Activated CD8-positive, alpha-beta memory T cell treated with anti-CD3 and anti-CD28 coated beads for 36 hours (primary cell): Measurements from ENCODE around the gene UBE3A. TPM values are rescaled to one million over a fixed set of nuclear protein-coding genes. Genes with fewer than 3 reads are reported as not detected.

ENCODE experiments used
- CTCF ChIA-PET: fragments of 350-600 bp; sonication (Branson Sonifier 250); formaldehyde crosslinking; loops from one replicate; lab custom pipeline; 2021; ENCODE audit warnings: antibody characterized with exemption; lab: Charles Lee
- POLR2A ChIA-PET: fragments of 350-600 bp; sonication (Branson Sonifier 250); formaldehyde crosslinking; loops from one replicate; lab custom pipeline; 2021; ENCODE audit warnings: antibody characterized with exemption; lab: Charles Lee
- total RNA-seq, 2 experiments: library from RNA; stranded (reverse); gene quantifications; one replicate each; pipeline ENCODE4 v1.2.3, GENCODE V29; 2021

The UBE3A gene
- total RNA-seq, 2 experiments from 2014 or later = 115 to 122 TPM

GRCh38 chr15:25445412-25445811 lies 6.6 kb upstream of the UBE3A start:
- ChIA-PET POLR2A (no interaction called here), CTCF (interaction anchor here (0.5 kb wide), 1 partner anchor 417 kb away, joined by 3 read pairs; no protein-coding TSS in a partner anchor)

- CTCF ChIA-PET = no interaction called here
- POLR2A ChIA-PET = no interaction called here
Measured at GRCh38 chr15:25441111-25441510, 2.3 kb upstream of the UBE3A start.

- ChIA-PET CTCF (interaction anchor here (0.7 to 1.1 kb wide), 2 partner anchors 10 to 11 kb away, joined by 3 to 5 read pairs; no protein-coding TSS in a partner anchor), POLR2A (interaction anchor here (0.6 kb wide), 1 partner anchor 94 kb away, joined by 3 read pairs; no protein-coding TSS in a partner anchor)
Measured at GRCh38 chr15:25439369-25439836, 579 bp upstream of the UBE3A start.

GRCh38 chr15:25437777-25438600 lies 835 bp downstream of the UBE3A start:
- CTCF ChIA-PET = interaction anchor here (1.1 kb wide), 1 partner anchor 13 kb away, joined by 3 read pairs; no protein-coding TSS in a partner anchor

GRCh38 chr15:25436707-25437106 lies 2.1 kb downstream of the UBE3A start:
- POLR2A ChIA-PET = interaction anchor here (0.7 kb wide), 1 partner anchor 45 kb away, joined by 4 read pairs; no protein-coding TSS in a partner anchor
- CTCF ChIA-PET = interaction anchor here (3.0 kb wide), 1 partner anchor 19 kb away, joined by 7 read pairs; no protein-coding TSS in a partner anchor

More at GRCh38 chr15:25437777-25438600, 835 bp downstream of the UBE3A start:
- POLR2A ChIA-PET = no interaction called here

GRCh38 chr15:25435474-25436243 lies 3.2 kb downstream of the UBE3A start:
- POLR2A ChIA-PET = no interaction called here
- CTCF ChIA-PET = interaction anchor here (3.0 kb wide), 1 partner anchor 18 kb away, joined by 7 read pairs; no protein-coding TSS in a partner anchor

- ChIA-PET CTCF (no interaction called here), POLR2A (no interaction called here)
Measured at GRCh38 chr15:25433118-25433865, 5.5 kb downstream of the UBE3A start.

GRCh38 chr15:25431836-25432561 lies 6.8 kb downstream of the UBE3A start:
- ChIA-PET POLR2A (no interaction called here), CTCF (no interaction called here)

GRCh38 chr15:25427861-25428260 lies 11.0 kb downstream of the UBE3A start:
- CTCF ChIA-PET = interaction anchor here (0.6 kb wide), 1 partner anchor 1795 kb away, joined by 3 read pairs; no protein-coding TSS in a partner anchor
- POLR2A ChIA-PET = no interaction called here

- ChIA-PET POLR2A (no interaction called here), CTCF (interaction anchor here (0.6 kb wide), 1 partner anchor 1794 kb away, joined by 3 read pairs; no protein-coding TSS in a partner anchor)
Measured at GRCh38 chr15:25426896-25427610, 11.8 kb downstream of the UBE3A start.

GRCh38 chr15:25424073-25424472 lies 14.8 kb downstream of the UBE3A start:
- POLR2A ChIA-PET = no interaction called here
- CTCF ChIA-PET = no interaction called here

- ChIA-PET CTCF (no interaction called here), POLR2A (interaction anchor here (0.7 kb wide), 1 partner anchor 20 kb away, joined by 6 read pairs; no protein-coding TSS in a partner anchor)
Measured at GRCh38 chr15:25422021-25422420, 16.8 kb downstream of the UBE3A start.

GRCh38 chr15:25418202-25418601 lies 20.6 kb downstream of the UBE3A start:
- CTCF ChIA-PET = interaction anchor here (2.0 kb wide), 1 partner anchor 17 kb away, joined by 7 read pairs; no protein-coding TSS in a partner anchor
- POLR2A ChIA-PET = no interaction called here

GRCh38 chr15:25417604-25418003 lies 21.2 kb downstream of the UBE3A start:
- ChIA-PET POLR2A (no interaction called here), CTCF (interaction anchor here (2.0 kb wide), 1 partner anchor 18 kb away, joined by 7 read pairs; no protein-coding TSS in a partner anchor)

GRCh38 chr15:25416693-25417092 lies 22.1 kb downstream of the UBE3A start:
- CTCF ChIA-PET = interaction anchor here (2.0 kb wide), 1 partner anchor 19 kb away, joined by 7 read pairs; no protein-coding TSS in a partner anchor
- POLR2A ChIA-PET = no interaction called here

- ChIA-PET POLR2A (no interaction called here), CTCF (no interaction called here)
Measured at GRCh38 chr15:25415707-25416106, 23.1 kb downstream of the UBE3A start.

GRCh38 chr15:25415217-25415616 lies 23.6 kb downstream of the UBE3A start:
- POLR2A ChIA-PET = no interaction called here
- CTCF ChIA-PET = no interaction called here
